Left colon (tissue), 2 donors: ENCODE measurements around the gene MT1M. TPM values are rescaled to one million over a fixed set of nuclear protein-coding genes. Genes with fewer than 3 reads are reported as not detected.
"Not testable (repeated sequence)": the region's sequence is repeated elsewhere in the genome, so short reads cannot be mapped to it uniquely, and the experiment has no call there.

Experiments used
- ATAC-seq: fragments of 200-7000 bp; cut with Tn5 transposase; one replicate; pipeline ENCODE4 v1.9.1; 2020; ENCODE audit warnings: mild to moderate bottlenecking, moderate library complexity
- DNase-seq, 2 donors: peaks; one replicate each; pipeline ENCODE4 v3.0.0-alpha.2; 2020
- intact Hi-C, 2 donors: fragments of 100-400 bp; cut with DNase I in 1 of 2; cut with micrococcal nuclease in 1 of 2; formaldehyde crosslinking; loops; one replicate each; pipeline versions ENCODE4 v1.11.2 to v1.14.0; 2022; cut with DNase I, micrococcal nuclease
- total RNA-seq, 2 donors: library from RNA; stranded (reverse); fragmentation: NEBNext Ultra II Directional; extraction: Animal tissue kit (Norgen Biotek cat#: 25700); gene quantifications; one replicate each; pipeline ENCODE4 v1.2.1, GENCODE V29; 2021
- donor health status: DM: no; HTN: no; CAD: no.
- donor health status: DM: yes; HTN: yes; CAD: no.

Gene MT1M
- total RNA-seq, 2 donors from 2014 or later: 5.1 to 60.6 TPM

DNA sequence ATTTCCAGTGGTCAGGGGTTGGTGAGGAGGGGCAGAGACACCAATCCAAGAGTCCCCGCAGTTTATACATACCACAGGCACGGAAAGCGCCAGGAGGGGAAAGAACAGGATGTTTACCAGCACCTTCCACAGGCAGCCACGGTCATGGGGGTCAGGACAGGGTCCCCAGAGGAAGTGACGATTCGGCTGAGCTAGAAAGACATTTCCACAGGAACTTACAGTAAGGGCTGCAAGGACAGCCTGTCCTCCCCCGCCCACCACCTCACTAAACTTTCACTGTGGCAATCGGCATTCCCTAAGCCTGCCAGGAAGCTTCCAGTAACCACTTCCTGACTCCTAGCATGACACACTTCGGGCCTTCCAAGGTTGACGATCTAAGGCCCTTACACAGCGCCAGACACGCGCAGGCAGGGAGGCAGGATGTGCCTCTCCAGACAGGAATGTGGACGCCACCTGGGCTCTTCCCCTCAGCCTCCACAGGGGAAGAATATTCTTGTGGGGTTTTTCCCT lies 25.3 kb upstream of the MT1M start:
- intact Hi-C loops: no loop called here
- ATAC-seq (no peak), DNase-seq (peak; percentile 34 to 73)

DNA sequence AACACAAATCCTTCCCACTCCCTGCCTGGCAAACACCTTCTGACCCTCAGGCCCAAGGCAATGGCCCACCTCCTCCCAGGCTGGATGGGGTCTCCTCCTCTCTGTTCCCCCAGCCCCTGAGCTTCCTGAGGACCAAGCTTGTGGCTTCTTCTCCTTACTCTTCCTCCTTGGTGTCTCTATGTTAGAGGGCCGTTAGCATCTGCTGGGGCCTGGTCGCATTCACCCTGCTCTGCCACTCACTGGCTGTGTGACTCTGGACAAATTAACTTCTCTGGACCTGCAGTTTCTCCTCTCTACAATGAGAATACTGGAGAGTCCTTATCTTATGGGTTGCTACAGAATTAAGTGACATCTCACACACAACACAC lies 24.8 kb upstream of the MT1M start:
- ATAC-seq: no peak
- intact Hi-C loops: no loop called here
- no peak for DNase-seq

DNA sequence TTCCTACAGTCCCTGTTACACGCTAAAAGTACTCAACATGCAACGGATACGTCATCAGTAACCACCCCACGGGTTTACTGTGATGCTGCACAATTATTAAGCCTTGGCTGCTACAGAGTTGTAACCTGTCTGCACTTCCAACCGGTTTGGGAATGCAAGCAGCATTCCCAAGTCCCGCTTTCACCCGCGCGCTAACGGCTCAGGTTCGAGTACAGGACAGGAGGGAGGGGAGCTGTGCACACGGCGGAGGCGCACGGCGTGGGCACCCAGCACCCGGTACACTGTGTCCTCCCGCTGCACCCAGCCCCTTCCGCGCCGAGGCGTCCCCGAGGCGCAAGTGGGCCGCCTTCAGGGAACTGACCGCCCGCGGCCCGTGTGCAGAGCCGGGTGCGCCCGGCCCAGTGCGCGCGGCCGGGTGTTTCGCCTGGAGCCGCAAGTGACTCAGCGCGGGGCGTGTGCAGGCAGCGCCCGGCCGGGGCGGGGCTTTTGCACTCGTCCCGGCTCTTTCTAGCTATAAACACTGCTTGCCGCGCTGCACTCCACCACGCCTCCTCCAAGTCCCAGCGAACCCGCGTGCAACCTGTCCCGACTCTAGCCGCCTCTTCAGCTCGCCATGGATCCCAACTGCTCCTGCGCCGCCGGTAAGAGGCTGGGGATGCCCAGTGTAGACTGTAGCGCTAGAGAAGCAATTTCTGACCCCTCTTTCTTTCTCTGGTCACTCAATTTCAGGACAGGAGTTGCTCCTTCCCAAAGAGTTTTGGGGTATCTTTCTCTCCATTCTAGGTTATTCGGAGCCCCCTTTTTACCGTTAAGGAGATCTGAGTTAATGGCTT lies 24.2 kb upstream of the MT1M start, which contains the start of gene MT2A:
MT2A (plus strand) TSS at position 542 of the 833 bp plus-strand sequence; CDS start at position 614, 72 bp downstream.
- DNase-seq (peak; percentile 95 to 97), ATAC-seq (peak; percentile 89)
- intact Hi-C loops: no loop called here

DNA sequence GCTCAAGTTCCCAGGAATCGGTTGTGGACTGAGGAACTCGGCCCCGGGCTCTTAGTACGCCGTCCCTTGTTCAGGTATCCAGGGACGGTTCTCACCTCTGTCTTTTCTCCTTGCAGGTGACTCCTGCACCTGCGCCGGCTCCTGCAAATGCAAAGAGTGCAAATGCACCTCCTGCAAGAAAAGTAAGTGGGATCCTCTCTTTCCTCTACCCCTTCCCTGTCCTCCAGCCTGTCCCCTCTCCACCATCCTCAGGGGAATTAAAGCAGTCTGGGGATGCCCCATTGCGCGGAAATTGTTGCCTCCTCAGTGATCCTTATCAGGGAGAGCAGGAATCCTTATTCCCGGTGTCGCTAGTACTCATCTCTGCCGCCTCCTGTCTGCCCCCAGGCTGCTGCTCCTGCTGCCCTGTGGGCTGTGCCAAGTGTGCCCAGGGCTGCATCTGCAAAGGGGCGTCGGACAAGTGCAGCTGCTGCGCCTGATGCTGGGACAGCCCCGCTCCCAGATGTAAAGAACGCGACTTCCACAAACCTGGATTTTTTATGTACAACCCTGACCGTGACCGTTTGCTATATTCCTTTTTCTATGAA lies 23.5 kb upstream of the MT1M start:
- peak; percentile 22 for ATAC-seq
- DNase-seq: peak in 1 of 2 donors; percentile 41
- intact Hi-C loops: no loop called here

DNA sequence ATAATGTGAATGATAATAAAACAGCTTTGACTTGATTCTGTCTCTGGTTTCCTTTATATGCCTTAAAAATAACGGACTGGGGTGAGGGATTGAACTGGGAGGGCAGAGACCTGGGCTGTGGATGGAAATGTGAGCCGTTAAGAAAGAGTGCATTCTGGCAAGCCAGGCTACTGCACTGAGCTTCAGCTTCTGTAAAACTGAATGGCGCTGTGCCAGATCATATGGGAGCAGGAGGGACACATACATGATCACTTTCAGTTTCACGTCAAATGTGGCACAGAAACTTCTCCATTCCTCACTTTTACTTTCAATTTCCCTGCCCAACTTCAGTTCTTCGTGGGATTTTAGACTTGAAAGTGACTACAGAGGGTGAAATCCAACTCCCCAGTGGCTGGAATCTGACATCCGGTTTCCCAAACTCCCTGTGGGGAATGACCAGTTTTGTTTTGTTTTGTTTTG lies 23.0 kb upstream of the MT1M start:
- ATAC-seq (peak; percentile 63), DNase-seq (peak; percentile 87 to 93)
- intact Hi-C loops: no loop called here

DNA sequence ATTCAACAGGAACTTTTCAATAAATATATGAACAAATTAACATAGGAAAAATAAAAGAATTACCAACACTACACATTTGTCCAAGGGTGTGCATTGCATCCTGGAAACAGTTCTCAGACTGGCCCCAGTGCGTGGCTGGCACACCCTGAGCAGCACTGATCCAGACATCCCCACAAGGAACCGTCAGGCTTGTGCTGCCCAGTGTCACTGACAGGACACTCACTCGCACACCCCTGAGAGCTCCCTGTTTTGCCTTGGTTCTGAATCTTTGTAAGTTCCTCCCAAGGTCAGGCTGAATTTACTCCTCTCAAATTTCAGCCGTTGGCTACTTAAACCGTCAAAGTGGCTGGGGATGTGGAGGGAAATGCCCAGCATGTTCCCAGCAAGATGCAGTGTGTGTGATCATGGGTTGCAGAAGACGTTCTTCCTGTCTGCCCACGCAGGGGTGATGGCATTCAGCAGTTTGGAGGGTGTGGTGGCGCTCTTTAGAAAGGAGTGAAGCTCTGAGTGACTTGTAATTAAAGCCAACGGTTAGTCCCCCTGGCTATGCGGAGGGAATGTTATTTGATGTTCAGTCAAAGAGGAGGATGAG lies 22.3 kb upstream of the MT1M start:
- intact Hi-C loops: no loop called here
- DNase-seq (peak in 1 of 2 donors; percentile 48), ATAC-seq (peak; percentile 27)

DNA sequence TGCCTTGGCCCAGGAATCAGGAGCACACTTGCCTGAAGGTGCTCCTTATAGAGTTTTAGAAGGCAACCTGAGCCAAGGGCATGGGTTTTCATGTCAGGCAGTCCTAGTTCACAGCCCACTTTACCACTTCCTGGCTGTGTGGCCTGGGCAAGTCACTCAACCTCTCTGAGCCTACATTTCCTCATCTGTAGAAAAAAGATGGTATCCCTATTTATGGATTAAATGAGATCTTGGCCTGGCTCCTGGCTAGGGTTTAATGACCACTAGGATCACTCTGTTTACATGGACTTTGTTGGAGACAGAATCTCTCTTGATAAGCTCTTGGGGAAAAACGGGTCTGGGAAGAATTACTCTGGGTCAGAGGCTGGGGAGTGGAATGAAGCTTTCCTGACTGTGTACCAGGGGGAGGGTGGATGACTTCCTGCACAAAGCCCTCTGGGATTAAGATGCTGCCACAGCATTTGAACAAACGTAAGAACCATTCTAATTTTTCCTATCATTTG lies 21.8 kb upstream of the MT1M start:
- DNase-seq: no peak
- intact Hi-C loops: no loop called here
- ATAC-seq: no peak

DNA sequence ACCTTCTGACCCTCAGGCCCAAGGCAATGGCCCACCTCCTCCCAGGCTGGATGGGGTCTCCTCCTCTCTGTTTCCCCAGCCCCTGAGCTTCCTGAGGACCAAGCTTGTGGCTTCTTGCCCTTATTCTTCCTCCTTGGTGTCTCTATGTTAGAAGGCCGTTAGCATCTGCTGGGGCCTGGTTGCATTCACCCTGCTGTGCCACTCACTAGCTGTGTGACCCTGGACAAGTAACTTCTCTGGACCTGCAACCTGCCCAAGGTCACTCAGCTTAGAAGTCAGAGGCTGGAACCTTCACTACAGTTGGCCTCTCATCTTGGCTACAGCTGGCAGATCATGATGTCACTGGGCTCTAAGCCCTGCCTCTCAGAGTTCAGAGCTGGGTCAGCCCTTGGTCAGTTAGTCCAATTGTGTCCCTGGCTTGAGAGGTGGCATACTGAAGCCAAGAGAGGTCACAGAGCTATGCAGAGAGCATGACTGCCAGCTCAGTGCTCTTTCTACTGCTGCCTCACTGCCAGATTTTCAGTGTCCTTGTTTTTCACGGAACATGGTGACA lies 21.1 kb upstream of the MT1M start:
- intact Hi-C loops: no loop called here
- no peak for ATAC-seq
- no peak for DNase-seq

DNA sequence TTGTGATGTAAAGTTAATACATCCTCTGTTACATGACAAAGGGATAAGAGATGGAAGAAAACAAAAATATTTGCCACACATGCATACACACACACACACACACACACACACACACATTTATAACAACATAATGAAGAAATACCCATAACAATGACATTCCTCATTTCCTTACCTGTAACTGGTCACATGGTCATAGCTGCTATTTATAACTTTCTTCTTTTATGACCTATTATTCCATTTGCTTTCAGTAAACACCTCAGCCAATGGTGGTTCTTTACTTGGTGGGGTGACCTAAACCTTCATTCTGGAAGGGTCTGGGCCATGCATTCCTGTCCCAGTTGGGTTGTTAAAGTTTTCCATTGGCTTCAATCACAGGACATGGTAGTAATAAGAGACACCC lies 18.8 kb upstream of the MT1M start:
- ATAC-seq (no peak), DNase-seq (no peak)
- intact Hi-C loops: no loop called here

DNA sequence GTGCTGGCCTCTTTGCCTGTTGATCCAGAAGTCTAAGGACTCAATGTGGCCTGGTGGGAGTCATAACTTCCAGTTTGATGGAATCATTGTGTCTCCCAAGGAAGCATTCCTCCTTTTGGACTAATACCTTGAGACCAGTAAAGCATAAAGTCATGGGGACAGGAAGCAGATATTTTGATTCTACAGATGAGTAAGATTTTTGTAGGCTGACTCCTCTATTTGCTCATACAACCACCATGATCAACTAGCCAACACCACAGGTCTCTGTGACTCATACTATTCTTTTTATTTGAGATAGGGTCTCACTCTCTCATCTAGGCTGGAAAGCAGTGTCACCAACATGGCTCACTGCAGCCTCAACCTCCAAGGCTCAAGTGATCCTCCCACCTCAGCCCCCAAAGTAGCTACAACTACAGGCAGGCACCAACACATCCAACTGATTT lies 17.9 kb upstream of the MT1M start:
- intact Hi-C loops: no loop called here
- no peak for ATAC-seq
- DNase-seq: no peak

DNA sequence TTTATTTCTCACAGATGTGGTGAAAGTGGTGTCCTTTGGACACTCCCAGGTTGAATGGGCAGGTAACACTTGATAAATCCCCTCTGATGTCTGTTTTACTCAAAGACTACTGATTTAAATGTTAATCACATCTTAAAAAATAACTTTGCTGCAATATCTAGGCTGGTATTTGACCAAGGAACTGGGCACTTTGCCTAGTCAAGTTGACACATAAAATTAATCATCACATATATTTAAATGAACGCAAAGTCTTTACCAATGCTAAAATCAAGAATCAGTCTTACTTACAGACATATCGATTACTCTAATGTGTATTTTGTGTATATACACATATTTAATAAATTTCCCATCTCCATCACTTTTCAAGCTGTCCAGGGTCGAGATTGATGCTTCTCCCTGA lies 17.1 kb upstream of the MT1M start:
- no peak for ATAC-seq
- DNase-seq: no peak
- intact Hi-C loops: no loop called here

DNA sequence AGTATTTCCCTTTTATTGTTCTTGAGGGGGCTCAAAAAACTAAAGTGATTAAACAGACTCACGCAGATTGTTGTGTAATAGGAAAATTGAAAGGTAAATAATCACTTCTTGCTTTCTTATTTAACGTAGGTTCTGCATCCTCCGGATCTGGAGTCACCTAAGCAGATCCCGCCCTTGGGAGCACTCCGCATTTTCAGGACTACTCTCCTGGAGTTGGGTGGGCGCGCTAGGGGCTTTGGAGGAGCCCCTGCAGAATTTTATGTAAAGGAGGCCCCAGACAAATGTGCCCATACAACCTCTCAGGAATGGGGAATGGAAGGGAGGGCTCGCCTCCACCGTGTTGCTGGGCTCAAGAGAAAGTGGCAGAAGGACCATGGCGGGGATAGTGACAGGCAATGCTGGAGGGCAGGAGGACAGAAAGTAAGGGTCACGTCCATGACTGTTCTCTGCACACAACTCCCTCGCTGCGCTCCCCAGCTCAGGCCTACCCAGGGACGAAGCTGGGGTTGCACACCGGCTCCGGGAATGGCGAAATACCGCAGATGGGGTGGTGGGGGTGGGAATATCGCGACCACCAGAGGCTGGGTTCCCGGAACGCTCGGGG lies 15.7 kb upstream of the MT1M start:
- ATAC-seq: peak; percentile 8
- DNase-seq: no peak
- intact Hi-C loops: no loop called here

DNA sequence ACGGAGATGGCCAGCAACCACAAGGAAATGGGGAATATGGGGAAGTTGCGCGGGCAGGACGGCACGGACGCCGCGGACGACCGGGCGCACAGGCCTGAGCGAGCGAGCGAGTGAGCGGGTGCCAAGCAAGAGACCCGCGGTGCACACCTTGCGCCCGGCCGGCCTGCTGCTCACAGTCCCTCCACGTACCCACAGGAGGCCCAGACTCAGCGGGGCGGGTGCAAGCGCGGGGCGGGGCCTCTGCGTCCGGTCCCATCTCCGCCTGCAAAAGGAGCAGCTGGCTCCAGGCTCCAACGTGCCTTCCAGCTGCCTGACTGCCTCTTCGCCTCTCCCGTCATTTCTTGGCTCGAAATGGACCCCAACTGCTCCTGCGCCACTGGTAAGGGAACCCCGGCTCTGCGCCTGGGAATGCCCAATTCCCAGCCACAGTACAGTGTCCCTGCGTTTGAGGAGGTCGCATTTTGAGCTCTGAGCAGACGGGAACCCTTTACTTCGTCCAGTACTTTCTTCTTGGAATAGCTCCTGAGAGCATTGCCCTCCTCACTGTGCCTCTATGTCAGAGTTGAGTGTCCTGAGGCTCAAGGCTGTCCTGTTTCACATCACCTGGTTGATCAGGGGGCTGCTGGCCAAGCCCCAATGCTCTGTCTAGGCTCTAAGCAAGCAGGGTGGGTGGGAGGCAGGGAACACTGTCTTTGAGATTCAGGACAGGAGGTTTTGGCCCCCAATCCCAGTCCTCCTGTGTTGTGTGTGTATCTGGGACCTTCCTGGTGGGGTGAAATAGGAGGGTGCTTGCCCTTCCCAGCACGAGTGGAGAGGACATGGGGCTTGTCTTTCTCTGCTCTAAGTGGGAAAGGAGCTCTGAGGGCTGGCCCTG lies 15.0 kb upstream of the MT1M start:
- ATAC-seq (peak; percentile 98), DNase-seq (peak; percentile 82 to 84)
- intact Hi-C loops: no loop called here

DNA sequence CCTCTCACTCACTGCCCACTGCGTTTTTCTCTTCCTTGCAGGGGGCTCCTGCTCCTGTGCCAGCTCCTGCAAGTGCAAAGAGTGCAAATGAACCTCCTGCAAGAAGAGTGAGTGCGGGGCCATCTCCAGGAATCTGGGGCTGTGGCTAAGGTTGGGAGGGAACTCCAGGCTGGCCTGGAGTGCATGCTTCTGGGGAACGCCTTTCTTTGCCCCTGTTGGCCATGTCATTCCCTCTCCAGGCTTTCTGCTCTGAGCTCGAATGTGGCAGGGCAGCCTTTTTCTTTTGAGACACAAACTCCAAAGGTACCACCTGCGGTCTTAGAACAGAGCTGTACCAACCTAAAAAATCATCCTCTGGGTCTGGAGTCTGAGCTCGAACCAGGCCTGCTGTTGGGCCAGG lies 14.3 kb upstream of the MT1M start:
- no peak for ATAC-seq
- DNase-seq: no peak
- intact Hi-C loops: no loop called here

DNA sequence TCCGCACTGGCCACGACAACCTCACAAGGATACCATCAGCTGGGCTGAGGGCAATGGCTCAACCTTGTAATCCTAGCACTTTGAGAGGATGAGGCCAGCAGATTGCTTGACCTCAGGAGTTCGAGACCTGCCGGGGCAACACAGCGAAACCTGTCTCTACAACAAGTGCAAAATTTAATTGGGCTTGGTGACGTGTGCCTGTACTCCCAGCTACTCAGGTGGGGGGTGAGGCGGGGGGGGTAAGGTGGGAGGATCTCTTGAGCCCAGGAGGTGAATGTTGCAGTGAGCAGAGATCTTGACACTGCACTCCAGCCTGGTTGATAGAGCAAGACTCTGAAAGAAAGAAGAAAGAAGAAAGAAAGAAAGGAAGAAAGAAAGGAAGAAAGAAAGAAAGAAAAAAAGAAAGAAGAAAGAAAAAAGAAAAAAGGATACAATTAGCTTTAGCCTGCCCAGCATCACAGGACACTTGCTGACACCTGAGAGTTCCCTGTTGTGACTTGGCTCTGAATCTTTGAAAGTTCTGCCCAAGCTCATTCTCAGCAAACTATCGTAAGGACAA lies 12.0 kb upstream of the MT1M start:
- intact Hi-C loops: no loop called here
- ATAC-seq: no peak
- no peak for DNase-seq

DNA sequence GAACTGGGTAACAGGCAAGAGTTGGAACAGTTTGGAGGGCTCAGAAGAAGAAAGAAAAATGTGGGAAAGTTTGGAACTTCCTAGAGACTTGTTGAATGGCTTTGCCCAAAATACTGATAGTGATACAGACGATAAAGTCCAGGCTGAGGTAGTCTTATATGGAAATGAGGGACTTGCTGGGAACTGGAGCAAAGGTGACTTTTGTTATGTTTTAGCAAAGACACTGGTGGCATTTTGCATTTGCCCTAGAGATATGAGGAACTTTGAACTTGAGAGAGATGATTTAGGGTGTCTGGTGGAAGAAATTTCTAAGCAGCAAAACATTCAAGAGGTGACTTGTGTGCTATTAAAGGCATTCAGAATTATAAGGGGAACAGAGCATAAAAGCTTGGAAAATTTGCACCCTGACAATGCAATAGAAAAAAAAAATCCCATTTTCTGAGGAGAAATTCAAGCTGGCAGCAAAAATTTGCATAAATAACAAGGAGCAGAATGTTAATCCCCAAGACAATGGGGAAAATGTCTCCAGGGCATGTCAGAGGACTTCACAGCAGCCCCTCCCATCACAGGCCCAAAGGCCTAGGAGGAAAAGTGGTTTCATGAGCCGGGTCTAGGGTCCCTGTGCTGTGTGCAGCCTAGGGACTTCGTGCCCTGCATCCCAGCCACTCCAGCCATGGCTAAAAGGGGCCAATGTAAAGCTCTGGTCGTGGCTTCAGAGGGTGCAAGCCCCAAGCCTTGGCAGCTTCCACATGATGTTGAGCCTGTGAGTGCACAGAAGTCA lies 10.6 kb upstream of the MT1M start:
- ATAC-seq, intact Hi-C loops, DNase-seq: not testable (repeated sequence)

DNA sequence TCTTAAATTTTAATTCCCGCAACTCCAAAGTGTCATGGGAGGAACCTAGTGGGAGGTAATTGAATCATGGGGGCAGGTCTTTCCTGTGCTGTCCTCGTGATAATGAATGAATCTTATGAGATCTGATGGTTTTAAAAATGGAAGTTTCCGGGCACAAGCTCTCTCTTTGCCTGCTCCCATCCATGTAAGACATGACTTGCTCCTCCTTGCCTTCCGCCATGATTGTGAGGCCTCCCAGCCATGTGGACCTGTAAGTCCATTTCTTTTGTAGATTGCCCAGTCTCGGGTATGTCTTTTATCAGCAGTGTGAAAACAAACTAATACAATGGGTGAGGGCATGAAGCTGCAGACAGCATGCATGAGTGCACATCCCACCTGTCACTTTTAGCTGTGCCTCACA lies 9.3 kb upstream of the MT1M start:
- intact Hi-C loops, ATAC-seq, DNase-seq: not testable (repeated sequence)
